SU-DHL-6 (cell line): ENCODE data around the gene ARHGAP22.

Source experiments
- H2AFZ ChIP-seq: fragments of 200-600 bp; sonication (generic); 2 replicates; pipeline ENCODE4 v1.6.1; 2014; ENCODE audit warnings: low read depth, mild to moderate bottlenecking, moderate library complexity, mixed read lengths, antibody characterized with exemption, low read length; ENCODE audit not compliant: severe bottlenecking
- H3F3A ChIP-seq: fragments of 200-600 bp; shearing (Covaris generic); 2 replicates; pipeline ENCODE4 v1.6.0; 2016; ENCODE audit warnings: antibody characterized with exemption, mild to moderate bottlenecking; ENCODE audit not compliant: insufficient read depth
- H3K27ac ChIP-seq: fragments of 200-600 bp; sonication (generic); 2 replicates; pipeline ENCODE4 v1.5.1; 2016; ENCODE audit warnings: low read depth, mild to moderate bottlenecking, low read length, moderate library complexity, mixed read lengths
- H3K27me3 ChIP-seq: fragments of 200-600 bp; sonication (generic), shearing (Covaris generic); 2 replicates; pipeline ENCODE4 v1.6.0; 2014; ENCODE audit warnings: mild to moderate bottlenecking, low read length
- H3K36me3 ChIP-seq: fragments of 200-600 bp; sonication (generic); 2 replicates; pipeline ENCODE4 v1.6.1; 2014; ENCODE audit warnings: mild to moderate bottlenecking, low read length, mixed read lengths
- H3K4me2 ChIP-seq: fragments of 300-600, 200-600 bp; shearing (Covaris generic), sonication (generic); 2 replicates; pipeline ENCODE4 v1.6.0; 2014; ENCODE audit warnings: low read length, low read depth, mild to moderate bottlenecking; ENCODE audit not compliant: poor library complexity, severe bottlenecking
- H3K4me3 ChIP-seq: fragments of 200-600 bp; sonication (generic); 2 replicates; pipeline ENCODE4 v1.5.1; 2014; ENCODE audit warnings: antibody characterized with exemption, low read length, mild to moderate bottlenecking, mixed read lengths; ENCODE audit not compliant: insufficient read depth, poor library complexity, severe bottlenecking
- H3K79me2 ChIP-seq: fragments of 200-600 bp; sonication (generic); 2 replicates; pipeline ENCODE4 v1.6.1; 2014; ENCODE audit warnings: mild to moderate bottlenecking, low read length, moderate library complexity; ENCODE audit not compliant: insufficient read depth
- H3K9ac ChIP-seq: fragments of 200-600 bp; sonication (generic); 2 replicates; pipeline ENCODE4 v1.7.0; 2014; ENCODE audit warnings: mild to moderate bottlenecking, low read length
- H3K9me2 ChIP-seq: fragments of 200-600 bp; sonication (generic); replicated peaks from 2 replicates; pipeline ENCODE4 v1.6.1; 2014; ENCODE audit warnings: low read length; ENCODE audit not compliant: insufficient read depth
- H3K9me3 ChIP-seq: fragments of 200-600 bp; sonication (generic); 2 replicates; pipeline ENCODE4 v1.6.1; 2014; ENCODE audit warnings: low read length, mixed read lengths; ENCODE audit not compliant: insufficient read depth
- H4K20me1 ChIP-seq: fragments of 200-600 bp; sonication (generic); 2 replicates; pipeline ENCODE4 v1.6.1; 2014; ENCODE audit warnings: low read depth, mild to moderate bottlenecking, antibody characterized with exemption, low read length, moderate library complexity, mixed read lengths
- EZH2phosphoT487 ChIP-seq: fragments of 200-600 bp; sonication (generic), shearing (Covaris generic); conservative IDR thresholded peaks from 2 replicates; pipeline ENCODE4 v1.6.1; 2018; ENCODE audit warnings: mild to moderate bottlenecking, antibody characterized with exemption, low read length, moderate library complexity, mixed read lengths
- TF ChIP-seq, protein P1 (sequence below): fragments of 200-600 bp; sonication (generic); IDR thresholded peaks from one replicate; pipeline ENCODE4 v1.5.1; 2017; ENCODE audit warnings: antibody characterized with exemption, mild to moderate bottlenecking, low read length, moderate library complexity; ENCODE audit not compliant: insufficient read depth, poor library complexity, severe bottlenecking

ARHGAP22 gene

DNA sequence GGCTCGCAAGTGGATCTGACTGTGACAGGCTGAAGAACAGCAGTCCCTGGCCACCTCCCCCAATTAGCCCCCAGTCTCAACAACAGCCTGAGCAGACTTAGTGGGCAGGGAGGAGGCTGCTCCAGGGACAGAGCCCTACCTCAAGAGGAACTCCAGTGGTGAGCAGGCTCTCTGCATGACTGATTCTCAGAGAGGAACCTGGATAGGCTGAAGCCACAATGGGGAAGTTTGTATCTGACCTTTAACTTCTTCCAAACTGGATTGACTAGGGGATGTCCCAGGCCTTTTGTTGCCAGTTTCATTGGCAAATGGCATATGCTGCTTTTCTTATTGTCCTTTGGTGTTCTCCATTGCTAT lies 93.0 kb downstream of the ARHGAP22 start:
- Histone ChIP-seq H3K36me3 (no peaks in the 10 kb centered on the region), H2AFZ (no peak overlapping the region), H3K9ac (no peak overlapping the region), H3K9me3 (no peaks in the 10 kb centered on the region; the same call in 1 of the 2 replicates), H3K4me3 (no peak overlapping the region), H3K27ac (no peak overlapping the region), H3K9me2 (no peaks in the 10 kb centered on the region), H3K79me2 (no peaks in the 10 kb centered on the region), H3F3A (no peaks in the 10 kb centered on the region), H3K27me3 (no peaks in the 10 kb centered on the region), H4K20me1 (no peaks in the 10 kb centered on the region), H3K4me2 (no peak overlapping the region)
- TF ChIP-seq, protein P1, sequence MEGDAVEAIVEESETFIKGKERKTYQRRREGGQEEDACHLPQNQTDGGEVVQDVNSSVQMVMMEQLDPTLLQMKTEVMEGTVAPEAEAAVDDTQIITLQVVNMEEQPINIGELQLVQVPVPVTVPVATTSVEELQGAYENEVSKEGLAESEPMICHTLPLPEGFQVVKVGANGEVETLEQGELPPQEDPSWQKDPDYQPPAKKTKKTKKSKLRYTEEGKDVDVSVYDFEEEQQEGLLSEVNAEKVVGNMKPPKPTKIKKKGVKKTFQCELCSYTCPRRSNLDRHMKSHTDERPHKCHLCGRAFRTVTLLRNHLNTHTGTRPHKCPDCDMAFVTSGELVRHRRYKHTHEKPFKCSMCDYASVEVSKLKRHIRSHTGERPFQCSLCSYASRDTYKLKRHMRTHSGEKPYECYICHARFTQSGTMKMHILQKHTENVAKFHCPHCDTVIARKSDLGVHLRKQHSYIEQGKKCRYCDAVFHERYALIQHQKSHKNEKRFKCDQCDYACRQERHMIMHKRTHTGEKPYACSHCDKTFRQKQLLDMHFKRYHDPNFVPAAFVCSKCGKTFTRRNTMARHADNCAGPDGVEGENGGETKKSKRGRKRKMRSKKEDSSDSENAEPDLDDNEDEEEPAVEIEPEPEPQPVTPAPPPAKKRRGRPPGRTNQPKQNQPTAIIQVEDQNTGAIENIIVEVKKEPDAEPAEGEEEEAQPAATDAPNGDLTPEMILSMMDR = no peak
- TF ChIP-seq EZH2phosphoT487 = no peak

DNA sequence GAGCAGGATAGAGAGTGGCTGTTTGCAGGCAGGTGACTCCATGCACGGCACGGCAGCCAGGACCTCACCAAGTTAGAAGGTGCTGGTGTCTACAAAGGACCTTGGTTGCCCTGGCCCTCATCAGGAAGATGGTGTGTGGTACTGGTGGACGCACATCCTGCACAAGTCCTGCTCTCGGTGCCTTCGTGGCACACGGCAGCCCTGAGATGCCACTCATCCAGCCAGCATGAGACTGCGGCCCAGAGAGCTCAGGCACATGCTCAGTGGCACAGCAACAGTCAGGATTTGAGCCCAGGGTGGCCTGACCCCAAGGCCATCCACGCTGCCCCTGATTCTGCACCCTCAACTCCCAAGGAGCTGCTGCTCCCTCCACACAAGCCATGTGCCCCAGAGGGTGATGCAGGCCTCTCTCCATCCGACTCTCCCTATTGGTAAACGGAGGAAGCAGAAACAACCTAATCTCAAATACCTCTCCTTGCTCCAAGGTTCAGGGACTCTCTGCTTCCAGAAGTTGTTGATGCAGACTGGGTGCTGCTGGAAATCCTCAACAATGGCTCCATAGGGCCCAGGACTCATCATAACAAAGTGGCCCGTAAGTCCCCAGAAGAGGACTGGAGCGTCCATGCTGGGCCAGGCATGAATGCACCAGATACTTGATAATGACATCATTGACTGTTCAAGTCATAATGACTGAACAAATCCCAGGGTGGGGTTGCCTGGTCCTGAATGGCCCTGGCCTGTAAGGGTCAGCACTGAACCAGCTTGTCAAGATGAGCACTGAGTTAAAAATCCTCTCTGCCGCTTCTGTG lies 93.6 kb downstream of the ARHGAP22 start:
- Histone ChIP-seq H3K27me3 (no peaks in the 10 kb centered on the region), H3K79me2 (no peaks in the 10 kb centered on the region), H3K36me3 (no peaks in the 10 kb centered on the region), H3K9me2 (no peaks in the 10 kb centered on the region), H4K20me1 (no peaks in the 10 kb centered on the region), H3K4me2 (no peak overlapping the region), H3K9ac (no peak overlapping the region), H3K27ac (no peak overlapping the region), H3K9me3 (no peaks in the 10 kb centered on the region; the same call in 1 of the 2 replicates), H3K4me3 (no peak overlapping the region), H3F3A (no peaks in the 10 kb centered on the region), H2AFZ (no peak overlapping the region)
- no peak for TF ChIP-seq EZH2phosphoT487

DNA sequence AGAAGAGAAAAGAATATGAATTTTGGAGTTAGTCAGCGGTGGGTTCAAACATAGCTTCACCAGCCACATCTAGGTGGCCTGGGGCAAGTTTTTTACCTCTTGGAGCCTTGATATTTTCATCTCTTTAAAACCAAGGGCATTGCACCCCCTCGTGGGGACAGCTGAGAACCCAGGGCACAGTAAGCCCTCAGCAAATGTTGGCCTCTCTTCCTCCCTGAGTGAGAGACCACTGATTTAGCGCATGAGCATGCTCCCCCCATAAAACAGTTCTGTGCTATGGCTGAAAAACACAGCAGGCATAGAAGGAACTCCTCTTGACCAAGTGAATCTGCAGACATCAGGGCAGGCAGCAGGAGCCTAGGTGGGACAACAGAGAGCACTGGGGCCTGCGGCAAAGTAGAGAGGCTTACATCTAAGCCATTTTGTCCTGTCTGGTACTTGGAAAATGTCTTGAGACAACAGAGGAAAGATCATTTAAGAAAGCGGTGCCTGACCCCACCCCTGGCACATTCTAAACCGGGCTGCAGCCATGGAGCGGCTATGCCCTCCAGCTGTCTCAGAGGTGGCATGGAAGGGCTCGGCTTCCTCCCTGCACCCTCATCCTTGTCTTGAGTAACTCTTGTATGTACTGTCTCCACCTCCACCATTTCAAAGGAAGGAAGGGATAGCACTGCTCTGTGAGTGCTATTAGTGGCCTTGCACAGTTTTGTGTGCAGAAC lies 94.7 kb downstream of the ARHGAP22 start:
- no peaks in the 10 kb centered on the region for H3K79me2 ChIP-seq

More for the DNA sequence above, 94.7 kb downstream of the ARHGAP22 start:
- Histone ChIP-seq H3K9me3 (no peaks in the 10 kb centered on the region), H3K27ac (no peak overlapping the region), H3K4me3 (no peak overlapping the region), H3K4me2 (no peak overlapping the region), H3K27me3 (no peaks in the 10 kb centered on the region), H3K36me3 (no peaks in the 10 kb centered on the region), H3K9ac (no peak overlapping the region), H3F3A (no peaks in the 10 kb centered on the region), H3K9me2 (no peaks in the 10 kb centered on the region), H2AFZ (no peak overlapping the region), H4K20me1 (no peaks in the 10 kb centered on the region)
- TF ChIP-seq EZH2phosphoT487 = no peak
- TF ChIP-seq, protein P1 = no peak
